CD4-positive, alpha-beta T cell treated with Interferon alpha-2 for 1 hour (primary cell): Measurements from ENCODE around the gene FBXL19.
A peak's percentile ranks its signal among the peaks of the same experiment; 100 is the strongest.

Experiments
- DNase-seq, 2 donors: peaks; one replicate each; pipeline ENCODE4 v3.0.0-alpha.2; 2020 to 2022

FBXL19 gene

GRCh38 chr16:30965436-30965835 is 42.1 kb downstream of the FBXL19 start:
- DNase-seq = no peak

GRCh38 chr16:30966033-30966619 is 42.8 kb downstream of the FBXL19 start:
- no peak for DNase-seq

DNA sequence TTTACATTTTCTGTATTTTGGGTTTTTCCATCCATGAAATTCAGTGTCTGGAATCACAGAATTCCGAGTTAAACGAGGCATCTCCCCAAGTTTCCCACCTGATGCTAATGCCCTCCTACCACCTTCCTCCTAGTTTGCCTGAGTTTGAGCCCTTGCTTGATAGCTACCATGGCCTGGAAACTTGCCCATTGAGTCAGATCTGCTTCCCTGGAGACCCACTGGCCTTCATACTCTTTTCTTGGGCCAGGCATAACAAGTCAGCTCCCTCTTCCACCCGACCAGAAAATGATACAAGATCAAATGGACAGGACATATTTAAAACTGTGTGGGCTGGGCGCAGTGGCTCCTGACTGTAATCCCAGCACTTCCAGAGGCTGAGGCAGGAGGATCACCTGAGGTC is 44.4 kb downstream of the FBXL19 start:
- no peak for DNase-seq

DNA sequence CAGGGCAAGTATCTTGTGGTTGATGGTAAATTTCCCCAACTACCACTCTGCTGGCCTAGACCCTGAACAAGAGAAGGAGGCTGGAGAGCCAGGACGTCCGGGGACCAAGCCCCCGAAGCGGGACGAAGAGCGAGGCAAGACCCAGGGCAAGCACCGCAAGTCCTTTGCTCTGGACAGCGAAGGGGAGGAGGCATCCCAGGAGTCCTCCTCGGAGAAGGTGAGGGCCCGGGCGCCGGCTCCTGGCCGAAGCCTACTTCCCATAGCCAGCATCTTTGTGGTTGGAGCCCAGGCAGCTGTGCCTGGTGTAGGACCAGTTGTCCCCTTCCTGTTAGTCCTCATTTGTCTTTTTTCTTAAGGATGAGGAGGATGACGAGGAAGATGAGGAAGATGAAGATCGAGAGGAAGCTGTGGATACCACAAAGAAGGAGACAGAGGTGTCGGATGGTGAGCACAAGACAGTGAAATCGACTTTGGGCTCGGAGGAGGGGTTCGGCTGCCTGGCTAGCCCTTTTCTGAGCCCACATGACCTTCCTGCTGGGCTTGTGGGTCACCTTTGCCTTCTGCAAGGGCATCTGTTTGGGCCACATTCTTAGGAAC is 46.0 kb downstream of the FBXL19 start:
- DNase-seq = no peak

DNA sequence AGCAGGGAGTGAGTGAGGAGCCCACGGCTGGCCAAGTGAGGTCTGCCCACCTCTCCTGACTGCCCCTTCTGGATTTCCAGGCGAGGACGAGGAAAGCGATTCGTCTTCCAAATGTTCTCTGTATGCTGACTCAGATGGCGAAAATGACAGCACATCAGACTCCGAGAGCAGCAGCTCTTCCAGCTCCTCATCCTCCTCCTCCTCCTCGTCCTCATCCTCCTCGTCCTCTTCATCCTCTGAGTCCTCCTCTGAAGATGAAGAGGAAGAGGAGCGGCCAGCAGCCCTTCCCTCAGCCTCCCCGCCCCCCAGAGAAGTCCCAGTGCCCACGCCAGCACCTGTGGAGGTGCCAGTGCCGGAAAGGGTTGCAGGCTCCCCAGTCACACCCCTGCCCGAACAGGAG is 47.9 kb downstream of the FBXL19 start:
- DNase-seq = no peak

DNA sequence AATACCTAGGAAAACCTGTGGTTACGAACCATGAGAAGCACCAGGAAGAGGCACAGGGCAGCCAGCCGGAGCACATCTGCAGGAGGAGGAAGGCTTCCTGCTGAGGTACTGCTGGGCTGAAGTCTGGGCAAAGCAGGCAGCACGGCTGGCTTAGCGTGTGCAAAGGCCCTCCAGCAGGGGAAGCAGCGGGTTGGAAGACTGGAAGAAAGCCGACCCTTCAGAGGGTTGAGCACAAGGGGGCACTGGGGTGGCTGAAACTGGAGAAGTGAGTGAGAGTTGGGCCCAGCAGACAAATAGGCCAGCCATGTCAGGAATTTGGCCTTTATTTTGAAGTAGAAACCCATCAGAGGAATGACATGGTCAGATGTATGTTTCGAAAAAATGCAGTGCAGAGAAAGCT is 49.5 kb downstream of the FBXL19 start:
- DNase-seq = no peak

- no peak for DNase-seq
Observed at GRCh38 chr16:30974348-30974747, 51.0 kb downstream of the FBXL19 start.

- DNase-seq = no peak
Observed at GRCh38 chr16:30976486-30976885, 53.1 kb downstream of the FBXL19 start.

- DNase-seq = peak in 1 of 2 donors; percentile 25
Observed at GRCh38 chr16:30977502-30977901, 54.1 kb downstream of the FBXL19 start.

DNA sequence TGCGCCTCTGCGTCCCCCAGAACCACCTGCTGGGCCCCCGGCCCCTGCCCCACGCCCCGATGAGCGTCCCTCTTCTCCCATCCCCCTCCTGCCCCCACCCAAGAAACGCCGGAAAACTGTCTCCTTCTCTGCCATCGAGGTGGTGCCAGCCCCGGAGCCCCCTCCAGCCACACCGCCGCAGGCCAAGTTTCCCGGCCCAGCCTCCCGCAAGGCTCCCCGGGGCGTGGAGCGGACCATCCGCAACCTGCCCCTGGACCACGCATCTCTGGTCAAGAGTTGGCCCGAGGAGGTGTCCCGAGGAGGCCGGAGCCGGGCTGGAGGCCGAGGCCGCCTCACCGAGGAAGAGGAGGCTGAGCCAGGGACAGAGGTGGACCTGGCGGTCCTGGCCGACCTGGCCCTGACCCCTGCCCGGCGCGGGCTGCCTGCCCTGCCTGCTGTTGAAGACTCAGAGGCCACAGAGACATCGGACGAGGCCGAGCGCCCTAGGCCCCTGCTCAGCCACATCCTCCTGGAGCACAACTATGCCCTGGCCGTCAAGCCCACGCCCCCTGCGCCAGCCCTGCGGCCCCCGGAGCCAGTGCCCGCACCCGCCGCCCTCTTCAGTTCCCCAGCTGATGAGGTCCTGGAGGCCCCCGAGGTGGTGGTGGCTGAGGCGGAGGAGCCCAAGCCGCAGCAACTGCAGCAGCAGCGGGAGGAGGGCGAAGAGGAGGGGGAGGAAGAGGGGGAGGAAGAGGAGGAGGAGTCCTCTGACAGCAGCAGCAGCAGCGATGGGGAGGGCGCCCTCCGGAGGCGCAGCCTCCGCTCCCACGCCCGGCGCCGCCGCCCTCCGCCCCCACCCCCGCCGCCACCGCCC is 56.0 kb downstream of the FBXL19 start:
- DNase-seq = no peak

DNA sequence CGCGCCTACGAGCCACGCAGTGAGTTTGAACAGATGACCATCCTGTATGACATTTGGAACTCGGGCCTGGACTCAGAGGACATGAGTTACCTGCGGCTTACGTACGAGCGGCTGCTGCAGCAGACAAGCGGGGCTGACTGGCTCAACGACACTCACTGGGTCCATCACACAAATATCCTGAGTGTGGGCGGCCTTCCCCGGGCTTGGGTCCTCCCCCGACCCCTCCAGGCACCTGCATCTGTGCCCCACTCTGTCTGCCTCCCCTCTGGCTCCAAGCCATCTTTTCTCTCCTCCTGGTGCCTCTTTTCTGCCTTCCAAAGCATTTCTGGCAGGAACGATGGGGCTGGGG is 56.6 kb downstream of the FBXL19 start:
- DNase-seq = no peak

DNA sequence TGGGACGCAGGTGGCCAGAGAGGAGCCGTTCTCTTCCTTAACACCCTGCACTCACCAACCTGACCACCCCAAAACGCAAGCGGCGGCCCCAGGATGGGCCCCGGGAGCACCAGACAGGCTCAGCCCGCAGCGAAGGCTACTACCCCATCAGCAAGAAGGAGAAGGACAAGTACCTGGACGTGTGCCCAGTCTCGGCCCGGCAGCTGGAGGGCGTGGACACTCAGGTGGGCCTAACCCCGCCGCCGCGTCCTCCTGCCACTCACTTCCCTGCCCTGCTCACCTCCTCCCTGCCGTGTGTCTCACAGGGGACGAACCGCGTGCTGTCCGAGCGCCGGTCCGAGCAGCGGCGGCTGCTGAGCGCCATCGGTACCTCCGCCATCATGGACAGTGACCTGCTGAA is 57.1 kb downstream of the FBXL19 start:
- no peak for DNase-seq

DNA sequence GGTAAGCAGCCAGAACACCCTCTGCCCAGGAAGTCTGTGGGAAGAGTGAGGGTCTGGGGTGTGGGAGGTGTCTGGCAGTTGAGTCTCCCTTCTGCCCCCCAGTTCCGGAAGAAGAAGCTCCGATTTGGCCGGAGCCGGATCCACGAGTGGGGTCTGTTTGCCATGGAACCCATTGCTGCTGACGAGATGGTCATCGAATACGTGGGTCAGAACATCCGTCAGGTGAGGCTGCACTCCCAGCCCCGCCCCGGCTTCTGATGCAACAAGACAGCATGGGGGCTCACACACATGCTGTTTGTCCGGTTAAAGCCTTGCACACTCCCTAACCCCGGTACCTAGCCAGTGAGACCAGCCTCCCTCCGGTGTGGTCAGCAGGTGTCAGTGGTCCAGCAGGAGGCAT is 57.6 kb downstream of the FBXL19 start:
- no peak for DNase-seq

DNA sequence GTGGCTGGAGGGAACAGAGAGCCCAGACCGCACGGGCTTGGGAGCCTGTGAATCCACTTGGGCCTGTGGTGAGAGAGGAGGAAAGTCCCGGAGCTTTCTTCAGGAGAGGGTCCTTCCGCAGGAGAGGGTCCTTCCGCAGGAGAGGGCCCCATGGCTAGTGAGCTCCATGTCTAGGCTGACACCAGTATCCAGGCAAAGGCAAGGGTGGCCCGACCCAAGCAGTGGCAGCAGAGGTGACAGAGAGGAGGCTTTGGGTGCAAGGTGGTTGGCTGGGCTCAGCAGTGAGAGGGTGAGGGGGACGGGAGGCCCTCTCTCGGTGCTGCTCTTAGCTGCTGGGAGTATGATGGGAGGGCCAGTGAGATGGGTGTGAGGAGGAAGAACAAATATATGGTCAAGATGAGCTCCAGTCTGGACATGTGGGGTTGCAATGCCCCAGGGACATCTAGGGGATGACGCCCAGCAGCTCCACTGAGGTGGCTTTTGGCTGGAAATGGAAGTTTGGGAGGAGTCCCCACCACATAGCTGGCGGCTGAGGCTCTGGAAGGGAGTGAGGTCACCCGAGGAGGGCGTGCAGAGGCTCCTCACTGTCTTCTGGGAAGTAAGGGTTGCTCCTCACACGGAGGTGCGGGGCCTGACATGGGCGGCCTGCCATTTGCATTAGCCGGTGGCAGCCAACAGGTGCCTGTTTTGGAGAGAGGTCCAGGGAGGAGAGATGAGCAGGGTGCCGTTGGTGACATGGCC is 59.3 kb downstream of the FBXL19 start:
- no peak for DNase-seq

GRCh38 chr16:30983289-30983889 is 60.0 kb downstream of the FBXL19 start:
- DNase-seq = no peak

DNA sequence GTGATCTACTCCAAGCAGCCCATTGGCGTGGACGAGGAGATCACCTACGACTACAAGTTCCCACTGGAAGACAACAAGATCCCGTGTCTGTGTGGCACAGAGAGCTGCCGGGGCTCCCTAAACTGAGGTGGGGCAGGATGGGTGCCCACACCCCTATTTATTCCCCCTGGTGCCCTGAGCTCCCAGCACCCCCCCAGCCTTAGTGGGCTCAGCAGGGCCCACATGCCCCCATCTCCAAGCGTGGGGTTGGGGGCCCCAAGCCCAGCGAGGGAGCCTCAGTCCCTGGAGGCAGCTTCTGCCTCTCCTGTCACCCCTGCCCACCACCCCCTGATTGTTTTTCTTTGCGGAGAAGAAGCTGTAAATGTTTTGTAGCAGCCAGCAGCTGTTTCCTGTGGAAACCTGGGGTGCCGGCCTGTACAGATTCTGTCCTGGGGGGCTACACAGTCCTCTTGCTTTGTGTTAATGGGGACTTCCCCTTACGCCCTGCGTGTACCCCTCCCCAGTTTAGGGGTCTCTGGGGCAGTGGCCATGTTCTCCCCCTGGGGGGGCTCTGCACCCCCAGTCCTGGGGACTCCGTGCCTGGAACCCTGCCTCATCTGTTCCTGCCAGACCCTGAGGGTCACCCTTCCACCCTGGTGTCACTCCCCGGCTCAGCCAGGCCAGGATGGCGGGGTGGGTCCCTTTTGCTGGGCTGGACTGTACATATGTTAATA is 60.7 kb downstream of the FBXL19 start:
- DNase-seq = no peak

DNA sequence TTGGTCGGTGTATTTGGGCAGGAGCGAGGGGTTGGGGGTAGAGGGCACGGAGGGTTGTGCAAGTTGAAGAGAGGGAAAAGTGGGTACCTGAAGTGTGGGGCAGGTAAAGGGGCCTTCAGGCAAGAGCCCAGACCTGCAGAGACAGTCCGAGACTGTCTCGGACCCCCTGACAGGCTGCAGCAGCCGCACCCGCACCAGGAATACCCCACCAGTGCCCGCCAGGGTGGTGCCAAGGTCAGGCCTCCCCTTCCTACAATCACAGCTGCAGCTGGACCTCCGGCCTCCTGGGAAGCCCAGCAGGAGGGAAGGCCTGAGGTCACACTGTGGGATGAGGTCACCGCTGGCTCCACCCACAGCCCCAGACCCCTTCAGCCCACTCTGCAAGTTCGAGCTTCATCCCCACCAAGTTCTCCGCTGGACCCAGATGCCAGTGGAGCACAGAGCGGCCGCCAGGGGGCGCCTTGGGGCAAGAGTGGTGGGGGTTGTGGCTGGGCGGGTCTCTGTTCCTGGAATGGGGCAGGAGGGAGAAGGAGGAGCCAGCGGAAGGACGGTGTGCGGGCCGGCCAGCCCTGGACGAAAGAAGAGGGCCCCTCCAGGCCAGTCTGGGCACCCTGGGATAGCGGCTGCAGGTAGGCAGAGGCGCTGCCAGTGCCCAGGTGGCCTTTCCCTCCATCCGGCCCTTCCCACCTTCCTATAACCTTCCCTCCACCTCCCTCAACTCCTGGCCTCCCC is 61.5 kb downstream of the FBXL19 start, which contains the start of gene HSD3B7:
Gene HSD3B7, plus strand, starts transcription at position 539 of the 732 bp plus-strand sequence. CDS start 452 bp downstream, outside the sequence.
- peak; percentile 74 to 81 for DNase-seq

- no peak for DNase-seq
Observed at GRCh38 chr16:30985401-30986128, 62.2 kb downstream of the FBXL19 start.

DNA sequence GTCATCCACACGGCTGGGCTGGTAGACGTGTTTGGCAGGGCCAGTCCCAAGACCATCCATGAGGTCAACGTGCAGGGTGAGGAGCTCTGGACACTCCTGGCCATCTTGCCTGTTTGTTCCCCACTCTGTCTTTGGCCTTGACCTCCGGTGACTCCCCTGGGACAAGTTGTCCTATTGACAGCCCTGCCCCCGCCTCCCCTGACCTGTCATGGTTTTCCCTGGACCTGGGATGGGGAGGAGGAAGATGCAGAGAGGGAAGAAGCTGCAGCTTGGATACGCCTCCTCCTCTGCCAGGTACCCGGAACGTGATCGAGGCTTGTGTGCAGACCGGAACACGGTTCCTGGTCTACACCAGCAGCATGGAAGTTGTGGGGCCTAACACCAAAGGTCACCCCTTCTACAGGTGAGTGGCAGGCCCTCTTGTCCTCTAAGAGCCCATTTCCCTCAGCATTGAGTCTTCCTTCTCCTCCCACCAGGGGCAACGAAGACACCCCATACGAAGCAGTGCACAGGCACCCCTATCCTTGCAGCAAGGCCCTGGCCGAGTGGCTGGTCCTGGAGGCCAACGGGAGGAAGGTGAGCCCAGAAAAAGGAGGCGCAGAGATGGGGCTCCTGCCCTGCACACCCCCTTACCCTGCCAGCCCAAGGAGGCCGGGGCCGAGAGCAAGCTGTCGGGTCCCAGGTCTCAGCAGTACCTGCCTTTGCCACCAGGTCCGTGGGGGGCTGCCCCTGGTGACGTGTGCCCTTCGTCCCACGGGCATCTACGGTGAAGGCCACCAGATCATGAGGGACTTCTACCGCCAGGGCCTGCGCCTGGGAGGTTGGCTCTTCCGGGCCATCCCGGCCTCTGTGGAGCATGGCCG is 63.0 kb downstream of the FBXL19 start:
- DNase-seq = no peak
